K562 (cell line): Measurements from ENCODE around the gene ODC1. TPM values are rescaled to one million over a fixed set of nuclear protein-coding genes. Genes with fewer than 3 reads are reported as not detected.

Experiments
- ATF6 ChIP-seq: sonication (generic); formaldehyde crosslinking; IDR thresholded peaks from 2 replicates; pipeline ENCODE4 v1.4.0; 2020; ENCODE audit warnings: mild to moderate bottlenecking, missing genetic modification reagents
- BHLHE40 ChIP-seq: IDR thresholded peaks from 2 replicates; pipeline ENCODE4 v1.6.1; 2011; ENCODE audit warnings: low read length, improper control_type of control experiment
- BRF2 ChIP-seq: IDR thresholded peaks from 3 replicates; pipeline ENCODE4 v1.6.1; 2011; ENCODE audit warnings: borderline replicate concordance, mild to moderate bottlenecking; ENCODE audit not compliant: insufficient read length, insufficient read depth
- CBX3 ChIP-seq, 2 experiments: IDR thresholded peaks; 1 replicate in 1 of 2; 2 replicates in 1 of 2; pipeline ENCODE4 v1.6.1; 2012; ENCODE audit warnings: inconsistent platforms in 2 of 2, low read length in 2 of 2, borderline replicate concordance in 1 of 2, control low read depth in 1 of 2
- CREB1 ChIP-seq, 2 experiments: sonication (generic) in 1 of 2; formaldehyde crosslinking in 1 of 2; IDR thresholded peaks; 2 replicates each; pipeline versions ENCODE4 v1.6.1 to v1.8.0; 2012 to 2022; ENCODE audit warnings: inconsistent platforms in 1 of 2, mild to moderate bottlenecking in 1 of 2, missing genetic modification reagents in 1 of 2, moderate library complexity in 1 of 2
- CREM ChIP-seq: IDR thresholded peaks from 2 replicates; pipeline ENCODE4 v1.6.1; 2014; ENCODE audit warnings: antibody characterized with exemption, low read depth
- FOXP1 ChIP-seq: sonication (generic); formaldehyde crosslinking; IDR thresholded peaks from 2 replicates; pipeline ENCODE4 v1.8.0; 2022; ENCODE audit warnings: mild to moderate bottlenecking, missing genetic modification reagents
- HIVEP1 ChIP-seq: fragments of 250-450 bp; sonication (Bioruptor Pico); IDR thresholded peaks from 2 replicates; pipeline ENCODE4 v1.4.0; 2020; ENCODE audit warnings: mild to moderate bottlenecking
- HMGN3 ChIP-seq: IDR thresholded peaks from 2 replicates; pipeline ENCODE4 v1.6.1; 2011; ENCODE audit warnings: borderline replicate concordance, low read depth, mild to moderate bottlenecking, mixed read lengths, low read length; ENCODE audit not compliant: insufficient read length; ENCODE audit errors: extremely low read depth
- HNRNPLL ChIP-seq: fragments of 200-400 bp; formaldehyde crosslinking; IDR thresholded peaks from 2 replicates; pipeline ENCODE4 v1.6.1; 2017; ENCODE audit warnings: low read length, low read depth, mild to moderate bottlenecking; ENCODE audit not compliant: poor library complexity, severe bottlenecking
- MYBL2 ChIP-seq, 2 experiments: fragments of 450-650 bp in 1 of 2; sonication (generic) in 1 of 2; formaldehyde crosslinking in 1 of 2; IDR thresholded peaks; 2 replicates each; pipeline versions ENCODE4 v1.6.1 to v1.8.1; 2017 to 2022; ENCODE audit warnings: borderline replicate concordance in 1 of 2, inconsistent platforms in 1 of 2, low read depth in 1 of 2, mild to moderate bottlenecking in 1 of 2, missing genetic modification reagents in 1 of 2, moderate library complexity in 1 of 2
- NCOR1 ChIP-seq: fragments of 450-650 bp; IDR thresholded peaks from 2 replicates; pipeline ENCODE4 v1.6.1; 2016; ENCODE audit warnings: mild to moderate bottlenecking, moderate library complexity
- POLR2A ChIP-seq: fragments of 450-650 bp; conservative IDR thresholded peaks from 2 replicates; pipeline ENCODE4 v1.6.1; 2016
- RBBP5 ChIP-seq: fragments of 200-600 bp; sonication (generic); IDR thresholded peaks from 2 replicates; pipeline ENCODE4 v1.6.1; 2012; ENCODE audit warnings: borderline replicate concordance, mild to moderate bottlenecking, low read length, control low read depth, inconsistent platforms; ENCODE audit not compliant: insufficient read depth, poor library complexity, severe bottlenecking
- TBL1XR1 ChIP-seq, 2 experiments: IDR thresholded peaks; 2 replicates each; pipeline ENCODE4 v1.6.1; 2012; ENCODE audit warnings: improper control_type of control experiment in 2 of 2, low read length in 2 of 2, mild to moderate bottlenecking in 1 of 2
- TCF7 ChIP-seq: sonication (generic); IDR thresholded peaks from 2 replicates; pipeline ENCODE4 v1.6.1; 2016; ENCODE audit warnings: antibody characterized with exemption, borderline replicate concordance
- TEAD1 ChIP-seq, 2 experiments: fragments of 450-650 bp in 1 of 2; sonication (generic) in 1 of 2; formaldehyde crosslinking; IDR thresholded peaks; 2 replicates each; pipeline versions ENCODE4 v1.4.0 to v1.8.0; 2020 to 2022; ENCODE audit warnings: mild to moderate bottlenecking in 2 of 2, missing genetic modification reagents in 1 of 2
- TEAD4 ChIP-seq, 2 experiments: sonication (generic) in 1 of 2; formaldehyde crosslinking in 1 of 2; IDR thresholded peaks; 2 replicates each; pipeline versions ENCODE4 v1.6.1 to v1.8.0; 2012 to 2022; ENCODE audit warnings: borderline replicate concordance in 1 of 2, inconsistent platforms in 1 of 2, low read length in 1 of 2, mild to moderate bottlenecking in 1 of 2, missing genetic modification reagents in 1 of 2
- VEZF1 ChIP-seq: fragments of 200-800 bp; sonication (Bioruptor generic); IDR thresholded peaks from 2 replicates; pipeline ENCODE4 v1.6.1; 2017; ENCODE audit warnings: missing genetic modification characterization, missing compliant biosample characterization
- ZFX ChIP-seq: sonication (generic); formaldehyde crosslinking; IDR thresholded peaks from 2 replicates; pipeline ENCODE4 v1.8.0; 2022; ENCODE audit warnings: mild to moderate bottlenecking, missing genetic modification reagents, moderate library complexity
- ZNF134 ChIP-seq: fragments of 250-450 bp; sonication (Bioruptor Pico); conservative IDR thresholded peaks from 2 replicates; pipeline ENCODE4 v1.4.0; 2020
- polyA plus RNA-seq, 8 experiments: library from polyadenylated mRNA; depleted of rRNA in 4 of 8; stranded (reverse) in 5 of 8; unstranded in 3 of 8; fragments of >200 nt; fragmentation: Nextera tagmentation in 2 of 8; fragmentation: Illumina TruSeq in 1 of 8; extraction: Ambion mirVana in 2 of 8; extraction: Trizol in 1 of 8; gene quantifications; 2 replicates each; pipeline versions ENCODE4 v1.2.1 to v1.2.3, GENCODE V29; 2011 to 2014; ENCODE audit warnings: inconsistent platforms in 1 of 8, missing spikeins in 1 of 8
- total RNA-seq, 7 experiments: library from RNA; depleted of rRNA in 6 of 7; stranded (reverse); fragments of >200 nt in 6 of 7; fragmentation: Illumina TruSeq in 2 of 7; extraction: Trizol in 2 of 7; gene quantifications; 2 replicates each; pipeline versions ENCODE4 v1.2.1 to v1.2.3, GENCODE V29; 2011 to 2021; ENCODE audit warnings: low replicate concordance in 1 of 7

ODC1 gene
- total and polyA plus RNA-seq, 9 of the 15 experiments (the other 6 are each of a cell fraction or from before 2014, with no cell fraction given): 142 to 563 (median 457) TPM

- TF ChIP-seq VEZF1 (CRISPR knock-in tag) (peak; percentile 80), HNRNPLL (peak; percentile 33), POLR2A (peak; percentile 85), ZNF134 (no peak), BHLHE40 (peak; percentile 66), TEAD1 (CRISPR knock-in tag; IDR thresholded peaks at IDR 0.05) (peak in 1 of 2 experiments; percentile 54; a peak in 1 of 4 replicates), HMGN3 (peak; percentile 57), TEAD4 (IDR thresholded peaks at IDR 0.05; ENCODE audit: low read length) (peak; percentile 45; the same call in 1 of the 2 replicates), TEAD4 (CRISPR knock-in tag; IDR thresholded peaks at IDR 0.05; ENCODE audit: borderline replicate concordance) (peak; percentile 68; the same call in 1 of the 2 replicates), CREM (no peak; the same call in 1 of the 2 replicates), TCF7 (peak; percentile 74; the same call in 1 of the 2 replicates), MYBL2 (IDR thresholded peaks at IDR 0.05; ENCODE audit: low read depth) (no peak), MYBL2 (CRISPR knock-in tag; IDR thresholded peaks at IDR 0.05; ENCODE audit: borderline replicate concordance) (no peak), FOXP1 (CRISPR knock-in tag) (peak; percentile 94), RBBP5 (no peak), CBX3 (IDR thresholded peaks at IDR 0.05; ENCODE audit: borderline replicate concordance in 1 of 2, low read length in 2 of 2) (peak in 1 of 2 experiments; percentile 94; a peak in 2 of 3 replicates), BRF2 (no peak), ATF6 (CRISPR knock-in tag) (peak; percentile 94), HIVEP1 (no peak; the same call in 1 of the 2 replicates), CREB1 (IDR thresholded peaks at IDR 0.05) (no peak), CREB1 (CRISPR knock-in tag; IDR thresholded peaks at IDR 0.05) (peak; percentile 47; the same call in 1 of the 2 replicates), NCOR1 (peak; percentile 7; the same call in 1 of the 2 replicates), TBL1XR1 (IDR thresholded peaks at IDR 0.05; ENCODE audit: low read length in 2 of 2) (no peak), ZFX (CRISPR knock-in tag) (peak; percentile 86)
Measured at GRCh38 chr2:10448576-10449485, 704 bp upstream of the ODC1 start (continued).
